Liver (tissue), 3 donors: Measurements from ENCODE around the gene TWSG1.

ENCODE experiments used
- GABPA ChIP-seq, 2 donors: IDR thresholded peaks in 1 of 2; conservative IDR thresholded peaks in 1 of 2; 2 replicates each; pipeline ENCODE4 v1.6.1; 2016; ENCODE audit warnings: antibody characterized with exemption in 2 of 2, mild to moderate bottlenecking in 1 of 2, moderate library complexity in 1 of 2
- REST ChIP-seq: IDR thresholded peaks from 2 replicates; pipeline ENCODE4 v1.6.1; 2016; ENCODE audit warnings: antibody characterized with exemption, mild to moderate bottlenecking
- RXRA ChIP-seq, 2 donors: IDR thresholded peaks; 2 replicates each; pipeline ENCODE4 v1.6.1; 2017 to 2018; ENCODE audit warnings: antibody characterized with exemption in 2 of 2, mild to moderate bottlenecking in 1 of 2
- TF ChIP-seq, protein P1 (sequence below): fragments of 150-350 bp; IDR thresholded peaks from 2 replicates; pipeline ENCODE4 v1.5.1; 2017; ENCODE audit warnings: improper control_type of control experiment, low read depth, low read length; ENCODE audit not compliant: missing input control
- TF ChIP-seq, protein P2 (sequence below): IDR thresholded peaks from 2 replicates; pipeline ENCODE4 v1.6.1; 2016; ENCODE audit warnings: antibody characterized with exemption
- TF ChIP-seq, protein P3 (sequence below): IDR thresholded peaks from 2 replicates; pipeline ENCODE4 v1.6.1; 2016; ENCODE audit warnings: antibody characterized with exemption
- donor health status: healthy.
- donor health status: healthy.

DNA sequence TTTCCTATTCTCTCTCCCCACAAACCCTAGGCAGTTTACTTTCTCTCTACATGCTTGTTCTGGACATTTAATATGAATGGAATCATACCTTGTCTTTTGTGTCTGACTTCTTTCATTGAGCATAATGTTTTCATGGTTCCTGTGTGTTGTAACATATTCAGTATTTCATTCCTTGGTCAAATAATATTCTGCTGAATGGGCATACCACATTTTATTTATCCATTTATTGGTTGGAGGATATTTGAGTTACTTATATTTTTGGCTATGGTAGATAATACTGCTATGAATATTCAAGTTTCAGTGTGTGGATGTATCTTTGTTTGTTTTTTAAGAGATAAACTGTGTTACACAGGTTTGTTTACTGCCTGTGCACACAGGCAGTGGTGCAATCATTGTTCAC, 9.0 kb downstream of the TWSG1 start:
- TF ChIP-seq, protein P1, sequence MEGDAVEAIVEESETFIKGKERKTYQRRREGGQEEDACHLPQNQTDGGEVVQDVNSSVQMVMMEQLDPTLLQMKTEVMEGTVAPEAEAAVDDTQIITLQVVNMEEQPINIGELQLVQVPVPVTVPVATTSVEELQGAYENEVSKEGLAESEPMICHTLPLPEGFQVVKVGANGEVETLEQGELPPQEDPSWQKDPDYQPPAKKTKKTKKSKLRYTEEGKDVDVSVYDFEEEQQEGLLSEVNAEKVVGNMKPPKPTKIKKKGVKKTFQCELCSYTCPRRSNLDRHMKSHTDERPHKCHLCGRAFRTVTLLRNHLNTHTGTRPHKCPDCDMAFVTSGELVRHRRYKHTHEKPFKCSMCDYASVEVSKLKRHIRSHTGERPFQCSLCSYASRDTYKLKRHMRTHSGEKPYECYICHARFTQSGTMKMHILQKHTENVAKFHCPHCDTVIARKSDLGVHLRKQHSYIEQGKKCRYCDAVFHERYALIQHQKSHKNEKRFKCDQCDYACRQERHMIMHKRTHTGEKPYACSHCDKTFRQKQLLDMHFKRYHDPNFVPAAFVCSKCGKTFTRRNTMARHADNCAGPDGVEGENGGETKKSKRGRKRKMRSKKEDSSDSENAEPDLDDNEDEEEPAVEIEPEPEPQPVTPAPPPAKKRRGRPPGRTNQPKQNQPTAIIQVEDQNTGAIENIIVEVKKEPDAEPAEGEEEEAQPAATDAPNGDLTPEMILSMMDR: no peak
- TF ChIP-seq REST: no peak
- TF ChIP-seq, protein P2, sequence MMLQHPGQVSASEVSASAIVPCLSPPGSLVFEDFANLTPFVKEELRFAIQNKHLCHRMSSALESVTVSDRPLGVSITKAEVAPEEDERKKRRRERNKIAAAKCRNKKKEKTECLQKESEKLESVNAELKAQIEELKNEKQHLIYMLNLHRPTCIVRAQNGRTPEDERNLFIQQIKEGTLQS: no peak
- TF ChIP-seq GABPA (IDR thresholded peaks at IDR 0.05 in 1 of 2, conservative IDR thresholded peaks at IDR 0.05 in 1 of 2): no peak
- TF ChIP-seq, protein P3, sequence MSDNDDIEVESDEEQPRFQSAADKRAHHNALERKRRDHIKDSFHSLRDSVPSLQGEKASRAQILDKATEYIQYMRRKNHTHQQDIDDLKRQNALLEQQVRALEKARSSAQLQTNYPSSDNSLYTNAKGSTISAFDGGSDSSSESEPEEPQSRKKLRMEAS: no peak
- no peak for TF ChIP-seq RXRA (IDR thresholded peaks at IDR 0.05)
